ENCODE data around the gene SSBP4.

DNA sequence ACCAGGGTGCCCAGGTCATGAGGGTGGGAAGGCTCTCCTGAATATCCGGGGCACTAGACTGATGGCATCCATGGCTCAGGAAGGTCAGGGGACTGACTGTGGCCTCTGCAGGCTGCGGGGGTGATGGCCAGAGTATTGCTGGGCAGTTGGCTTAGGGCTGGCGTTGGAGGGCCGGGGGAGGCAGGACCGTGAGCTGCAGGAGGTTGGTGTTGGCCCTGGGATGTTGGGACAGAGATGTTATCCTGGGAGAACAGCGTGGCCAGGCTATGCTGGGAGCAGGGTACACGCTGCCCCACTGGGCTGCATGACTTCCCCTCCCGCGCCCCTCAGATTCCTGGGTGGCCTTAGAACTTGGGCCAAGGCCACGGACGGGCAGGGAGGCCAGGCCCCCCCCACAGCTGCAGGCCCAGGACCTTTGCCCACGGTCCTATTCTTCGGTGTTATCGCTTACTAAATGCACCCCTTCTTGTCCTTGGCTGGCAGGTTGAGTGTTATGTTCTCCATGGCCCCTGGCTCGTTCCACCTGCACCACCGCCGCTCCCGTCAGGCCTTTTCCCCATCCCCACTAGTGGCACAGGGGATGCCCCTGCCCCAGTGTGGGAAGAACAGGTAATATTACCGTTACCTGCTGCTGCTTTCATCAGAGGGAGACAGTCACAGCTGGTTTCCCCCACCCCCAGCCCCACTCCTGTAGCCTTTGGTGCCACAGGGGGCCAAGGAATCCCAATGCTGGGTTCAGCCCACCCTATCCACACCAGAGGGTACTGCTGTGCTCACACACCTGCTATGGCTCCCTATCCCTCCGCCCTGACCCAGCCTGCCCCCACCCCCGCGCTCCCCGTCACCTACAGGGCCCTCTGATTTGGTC lies 22.0 kb downstream of the SSBP4 start:
- TF ChIP-seq USF1 (CRISPR knock-in tag; IDR thresholded peaks at IDR 0.05) (no peak), PTRF (tag; IDR thresholded peaks at IDR 0.05) (no peak), ILK (tag; IDR thresholded peaks at IDR 0.05; ENCODE audit: borderline replicate concordance, low read depth) (no peak), ZNF707 (CRISPR knock-in tag; conservative IDR thresholded peaks at IDR 0.05) (no peak), POLR2A (conservative IDR thresholded peaks at IDR 0.05) (no peak), NFRKB (IDR thresholded peaks at IDR 0.05; ENCODE audit: low read depth) (no peak)
- TF ChIP-seq, protein P1, sequence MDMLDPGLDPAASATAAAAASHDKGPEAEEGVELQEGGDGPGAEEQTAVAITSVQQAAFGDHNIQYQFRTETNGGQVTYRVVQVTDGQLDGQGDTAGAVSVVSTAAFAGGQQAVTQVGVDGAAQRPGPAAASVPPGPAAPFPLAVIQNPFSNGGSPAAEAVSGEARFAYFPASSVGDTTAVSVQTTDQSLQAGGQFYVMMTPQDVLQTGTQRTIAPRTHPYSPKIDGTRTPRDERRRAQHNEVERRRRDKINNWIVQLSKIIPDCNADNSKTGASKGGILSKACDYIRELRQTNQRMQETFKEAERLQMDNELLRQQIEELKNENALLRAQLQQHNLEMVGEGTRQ (CRISPR knock-in tag; IDR thresholded peaks at IDR 0.05): no peak

All from K562 (cell line).